ENCODE results near the gene ZNRD2.

ZNRD2 gene

DNA sequence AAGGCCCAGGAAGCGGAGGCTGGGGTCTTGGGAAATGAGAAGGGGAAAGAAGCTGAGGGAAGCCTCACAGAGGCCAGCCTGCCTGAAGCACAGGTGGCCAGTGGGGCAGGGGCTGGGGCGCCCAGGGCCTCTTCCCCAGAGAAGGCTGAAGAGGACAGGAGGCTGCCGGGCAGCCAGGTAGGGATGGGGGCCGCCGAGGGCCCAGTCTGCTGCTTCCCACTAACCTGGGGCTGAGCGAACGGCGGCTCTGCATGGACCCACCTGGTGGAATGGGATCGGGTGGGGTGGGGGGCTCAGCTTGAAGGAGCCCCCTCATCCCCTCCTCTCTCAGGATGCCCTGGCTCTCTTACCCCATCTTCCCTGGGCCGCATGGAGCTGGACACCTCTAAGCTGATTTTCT, 13.3 kb downstream of the ZNRD2 start:
- no peak overlapping the region for H3K27ac ChIP-seq
- DNase-seq (ENCODE audit: low read depth, low spot score): no peak

DNA sequence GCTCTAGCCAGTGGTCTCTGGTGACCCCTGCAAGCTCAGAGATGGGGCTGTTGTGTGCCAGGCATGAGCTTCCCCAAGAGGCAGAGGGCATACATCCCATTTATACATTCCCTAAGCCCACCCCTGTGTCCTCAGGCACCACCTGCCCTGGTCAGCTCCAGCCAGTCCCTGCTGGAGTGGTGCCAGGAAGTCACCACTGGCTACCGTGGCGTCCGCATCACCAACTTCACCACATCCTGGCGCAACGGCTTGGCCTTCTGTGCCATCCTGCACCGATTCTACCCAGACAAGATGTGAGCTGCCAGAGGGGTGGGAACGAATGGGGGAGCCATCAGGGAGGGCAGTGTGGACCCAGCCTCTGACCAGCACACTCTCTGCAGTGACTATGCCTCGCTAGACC, 13.8 kb downstream of the ZNRD2 start:
- DNase-seq (ENCODE audit: low read depth, low spot score): no peak
- no peak overlapping the region for H3K27ac ChIP-seq

DNA sequence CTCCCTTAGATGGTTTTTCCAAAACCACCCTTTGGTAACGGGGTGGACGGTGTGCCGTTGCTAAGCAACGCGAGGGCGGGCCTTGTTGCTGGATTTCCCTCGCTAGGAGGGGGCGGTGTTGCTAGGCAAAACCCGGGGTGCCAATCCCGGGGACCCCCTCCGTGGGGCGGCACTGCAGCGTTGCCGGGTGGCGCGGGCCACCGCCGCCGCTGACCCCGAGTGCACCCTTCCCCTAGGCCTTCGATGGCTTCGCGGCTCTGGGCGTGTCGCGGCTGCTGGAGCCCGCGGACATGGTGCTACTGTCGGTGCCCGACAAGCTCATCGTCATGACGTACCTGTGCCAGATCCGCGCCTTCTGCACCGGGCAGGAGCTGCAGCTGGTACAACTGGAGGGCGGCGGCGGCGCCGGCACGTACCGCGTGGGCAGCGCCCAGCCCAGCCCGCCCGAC, 14.5 kb downstream of the ZNRD2 start:
- no peak overlapping the region for H3K27ac ChIP-seq
- DNase-seq (ENCODE audit: low read depth, low spot score): no peak

- DNase-seq (ENCODE audit: low read depth, low spot score): no peak
- H3K27ac ChIP-seq: no peak overlapping the region
Observed at GRCh38 chr11:65585396-65586246, 15.3 kb downstream of the ZNRD2 start.

DNA sequence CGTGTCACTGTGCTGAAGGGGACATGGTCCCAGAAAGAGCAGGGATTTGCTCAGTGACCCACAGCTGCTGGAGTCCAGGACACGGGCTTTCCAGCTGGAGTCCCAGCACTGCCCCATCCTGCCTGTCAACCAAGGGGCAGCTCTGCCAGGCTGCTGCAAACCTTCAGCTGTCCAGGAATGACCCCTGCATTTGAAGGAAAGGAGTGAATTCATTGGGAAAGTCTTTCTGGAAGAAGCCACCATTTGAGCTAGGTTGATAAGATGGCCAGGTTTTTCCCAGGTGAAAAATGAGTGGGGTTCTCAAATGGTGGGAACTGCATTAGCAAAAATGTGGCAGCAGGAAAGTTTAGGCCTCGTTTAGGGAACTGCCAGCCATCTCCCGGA, 16.0 kb downstream of the ZNRD2 start:
- H3K27ac ChIP-seq: no peak overlapping the region
- no peak for DNase-seq (ENCODE audit: low read depth, low spot score)

- H3K27ac ChIP-seq: no peak overlapping the region
- no peak for DNase-seq (ENCODE audit: low read depth, low spot score)
Observed at GRCh38 chr11:65586676-65587075, 16.4 kb downstream of the ZNRD2 start.

DNA sequence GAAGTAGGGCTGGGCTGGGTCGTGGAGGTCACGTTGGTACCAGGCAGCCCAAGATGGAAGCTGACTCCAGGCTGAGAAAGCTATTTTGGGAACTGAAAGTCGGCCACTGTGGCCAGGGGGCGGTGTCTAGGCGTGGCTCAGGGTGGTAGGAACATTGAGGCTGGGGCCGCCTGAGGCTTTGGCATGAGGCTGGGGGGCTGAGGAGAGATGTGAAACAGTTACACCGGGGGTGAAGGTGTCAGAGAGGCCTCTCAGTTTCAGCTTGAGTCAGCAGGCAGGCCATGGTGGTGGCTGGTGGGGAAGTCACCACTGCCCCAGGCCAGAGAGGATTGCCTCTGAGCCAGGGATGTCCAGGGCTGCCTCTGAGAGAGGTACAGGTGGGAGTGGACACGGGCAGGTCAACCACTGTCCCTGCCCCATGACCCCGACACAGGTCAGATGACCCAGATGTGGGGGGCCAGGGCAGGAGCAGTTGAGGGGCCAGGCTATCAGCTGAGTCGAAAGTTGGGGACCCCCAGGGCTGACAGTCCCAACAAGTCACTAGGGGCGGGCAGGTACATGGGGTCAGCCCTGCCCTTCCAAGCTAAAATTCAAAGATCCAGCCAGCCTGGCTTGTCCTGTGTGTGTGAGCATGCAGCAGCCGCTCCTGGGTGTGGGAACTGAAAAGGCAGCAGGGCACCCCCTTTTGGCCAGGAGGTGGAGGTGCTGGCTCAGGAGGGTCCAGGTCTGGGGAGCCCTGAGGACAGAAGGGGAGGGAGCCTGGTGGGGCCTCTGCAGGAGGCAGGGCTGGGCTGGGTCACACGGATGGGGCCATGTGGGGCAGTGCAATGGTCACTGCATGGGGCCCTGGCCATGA, 18.1 kb downstream of the ZNRD2 start:
- H3K27ac ChIP-seq: no peak overlapping the region
- DNase-seq (ENCODE audit: low read depth, low spot score): no peak

DNA sequence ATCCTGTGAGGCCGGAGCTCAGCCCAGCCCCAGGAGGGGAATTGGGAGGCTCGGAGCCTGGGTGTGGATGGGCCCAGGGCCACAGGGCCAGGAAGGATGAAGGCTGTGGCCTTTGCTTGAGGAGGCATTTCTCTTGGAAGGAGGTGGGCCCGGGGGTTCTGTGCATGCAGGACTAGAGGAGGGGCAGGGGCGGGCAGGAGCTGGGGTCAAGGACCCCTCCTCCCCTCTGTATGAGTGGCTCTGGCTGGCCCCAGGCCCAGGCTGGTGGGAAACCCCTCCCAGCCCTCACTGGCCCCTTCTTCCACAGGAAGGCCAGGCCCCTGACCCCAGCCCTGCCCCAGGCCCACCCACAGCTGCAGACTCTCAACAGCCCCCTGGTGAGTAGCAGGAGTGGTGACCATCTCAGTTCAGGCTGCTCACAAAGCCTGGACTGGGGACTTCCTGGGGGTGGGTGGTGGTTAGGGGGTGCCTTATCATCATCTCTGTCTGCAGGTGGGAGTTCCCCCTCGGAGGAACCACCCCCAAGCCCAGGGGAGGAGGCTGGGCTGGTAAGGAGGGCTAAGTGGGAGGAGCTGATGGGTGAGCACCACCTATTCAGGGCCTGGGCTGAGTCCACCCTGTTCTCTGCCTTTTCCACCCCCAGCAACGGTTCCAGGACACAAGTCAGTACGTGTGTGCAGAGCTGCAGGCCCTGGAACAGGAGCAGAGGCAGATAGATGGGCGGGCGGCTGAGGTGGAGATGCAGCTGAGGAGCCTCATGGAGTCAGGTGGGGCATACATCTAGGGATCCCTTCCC, 19.4 kb downstream of the ZNRD2 start:
- no peak overlapping the region for H3K27ac ChIP-seq
- no peak for DNase-seq (ENCODE audit: low read depth, low spot score)

GRCh38 chr11:65590240-65590738, 20.0 kb downstream of the ZNRD2 start:
- DNase-seq (ENCODE audit: low read depth, low spot score): no peak
- H3K27ac ChIP-seq: no peak overlapping the region

DNA sequence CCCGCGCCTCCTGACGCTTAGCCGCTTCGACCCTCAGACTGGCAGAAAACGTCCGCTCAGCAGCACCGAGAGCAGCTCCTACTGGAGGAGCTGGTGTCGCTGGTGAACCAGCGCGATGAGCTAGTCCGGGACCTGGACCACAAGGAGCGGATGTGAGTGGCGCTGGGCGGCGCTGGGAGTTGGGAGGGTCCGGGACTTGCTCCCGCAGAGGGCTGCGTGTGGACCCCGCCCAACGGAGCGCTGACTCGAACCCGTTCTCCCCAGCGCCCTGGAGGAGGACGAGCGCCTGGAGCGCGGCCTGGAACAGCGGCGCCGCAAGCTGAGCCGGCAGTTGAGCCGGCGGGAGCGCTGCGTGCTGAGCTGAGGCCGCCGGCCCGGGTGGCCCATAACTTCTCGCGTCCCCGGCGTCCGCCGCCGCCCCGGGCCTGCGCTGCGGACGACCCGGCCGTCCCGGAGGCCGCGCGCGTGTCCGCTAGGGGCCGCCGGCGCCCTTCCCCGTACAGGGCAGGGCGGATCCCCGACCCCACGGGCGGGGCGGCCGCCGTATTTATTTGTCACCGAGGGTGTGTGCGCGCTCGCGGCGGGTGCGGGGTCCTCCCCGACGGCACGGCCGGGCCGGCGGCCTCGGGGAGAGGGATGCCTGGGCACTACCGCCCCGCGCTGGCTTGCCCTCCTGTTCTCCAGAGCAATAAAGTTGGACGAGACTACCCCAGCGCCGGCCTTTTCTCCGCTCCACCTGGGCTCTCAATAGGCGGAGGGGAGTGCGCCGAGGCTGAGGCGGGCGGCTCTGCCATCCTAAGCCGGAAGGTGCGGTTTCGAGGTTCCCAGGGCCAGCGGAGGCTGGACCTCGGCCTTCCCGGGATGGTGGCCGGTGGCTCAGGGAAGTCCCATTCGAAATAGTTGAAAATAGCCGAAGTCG, 21.9 kb downstream of the ZNRD2 start:
- DNase-seq (ENCODE audit: low read depth, low spot score): no peak
- H3K27ac ChIP-seq: peak overlapping the region; percentile 63

GRCh38 chr11:65592858-65593517, 22.7 kb downstream of the ZNRD2 start:
- DNase-seq (ENCODE audit: low read depth, low spot score): no peak
- peak overlapping the region; percentile 63 for H3K27ac ChIP-seq

- no peak overlapping the region for H3K27ac ChIP-seq
- DNase-seq (ENCODE audit: low read depth, low spot score): no peak
Observed at GRCh38 chr11:65593518-65594414, 23.5 kb downstream of the ZNRD2 start.

GRCh38 chr11:65595131-65595530, 24.9 kb downstream of the ZNRD2 start:
- no peak overlapping the region for H3K27ac ChIP-seq

DNA sequence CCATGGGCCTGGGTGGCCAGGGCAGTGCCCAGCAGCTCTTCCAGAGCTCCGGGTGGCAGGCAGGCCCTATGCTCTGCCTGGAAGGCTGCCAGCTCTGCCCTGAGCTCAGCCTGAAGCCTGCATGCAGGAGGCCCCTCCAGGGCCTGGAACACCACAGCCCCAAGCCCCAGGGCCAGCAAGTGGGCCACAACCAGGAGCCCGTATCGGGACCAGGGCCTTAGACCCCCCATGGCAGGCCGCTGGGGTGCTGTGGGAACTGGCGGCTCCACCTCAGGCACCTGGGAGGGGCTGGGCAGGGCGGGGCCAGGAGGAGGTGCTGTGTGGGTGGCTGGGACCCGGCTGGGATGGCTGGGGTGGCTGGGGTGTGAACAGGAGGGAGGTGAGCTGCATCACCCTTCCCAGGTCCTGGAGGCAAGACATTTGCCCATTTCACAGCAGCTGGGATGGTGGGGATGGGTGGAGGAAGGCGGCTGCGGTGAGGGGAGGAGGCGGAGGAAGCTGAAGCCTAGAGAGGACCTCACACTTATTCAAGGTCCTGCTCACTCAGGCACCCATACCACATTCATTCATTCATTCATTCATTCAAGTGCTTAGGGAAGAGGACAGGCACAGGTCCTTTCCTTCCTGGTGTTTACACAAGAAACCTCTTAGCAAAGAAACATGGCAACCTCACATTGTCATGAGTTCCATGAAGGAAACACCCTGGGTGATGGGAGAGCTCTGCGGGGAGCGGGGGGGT, 25.4 kb downstream of the ZNRD2 start, which contains the start of gene KCNK7:
KCNK7 (minus strand) TSS at position 258 of the 739 bp plus-strand sequence; CDS start at position 230, 28 bp downstream.
- no peak within 1 kb of the TSS for H3K27ac ChIP-seq
- DNase-seq (ENCODE audit: low read depth, low spot score): no peak

More at GRCh38 chr11:65595131-65595530, 24.9 kb downstream of the ZNRD2 start:
- no peak for DNase-seq (ENCODE audit: low read depth, low spot score)

DNA sequence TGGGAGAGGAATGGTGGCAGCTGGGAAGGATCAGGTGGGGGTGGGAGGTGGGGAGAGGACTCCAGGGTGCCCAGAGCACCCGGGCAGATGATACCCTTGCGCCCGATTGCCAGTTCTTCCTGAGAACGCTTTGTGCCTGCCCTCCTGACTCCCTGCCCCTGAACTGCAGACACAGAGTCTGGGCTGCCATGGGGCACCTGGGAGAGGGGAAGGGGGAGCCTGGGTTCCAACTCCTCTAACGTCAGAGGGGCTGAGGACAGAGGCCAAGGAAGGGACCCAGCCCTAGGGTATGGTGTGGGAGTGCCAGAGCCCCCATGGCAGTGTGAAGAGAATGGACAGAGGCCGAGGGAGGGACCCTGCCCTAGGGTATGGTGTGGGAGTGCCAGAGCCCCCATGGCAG, 26.2 kb downstream of the ZNRD2 start:
- no peak for DNase-seq (ENCODE audit: low read depth, low spot score)
- H3K27ac ChIP-seq: no peak overlapping the region

- DNase-seq (ENCODE audit: low read depth, low spot score): no peak
- H3K27ac ChIP-seq: no peak overlapping the region
Observed at GRCh38 chr11:65598258-65598699, 28.0 kb downstream of the ZNRD2 start.

Measured in epithelial cell of prostate (primary cell).